ENCODE measurements around the gene BRF1.

- TF ChIP-seq CTCF (IDR thresholded peaks at IDR 0.05): no peak
- no peak for TF ChIP-seq POLR2A (IDR thresholded peaks at IDR 0.05)
These were observed 29.7 kb upstream of the BRF1 start for GRCh38 chr14:105330491-105330895.

All from right lobe of liver (tissue), 4 donors.